ENCODE data around the gene GNAZ. TPM values are rescaled to one million over a fixed set of nuclear protein-coding genes. Genes with fewer than 3 reads are reported as not detected.
"Not testable (repeated sequence)": the region's sequence is repeated elsewhere in the genome, so short reads cannot be mapped to it uniquely, and the experiment has no call there.

The GNAZ gene
- 119 TPM for total RNA-seq

DNA sequence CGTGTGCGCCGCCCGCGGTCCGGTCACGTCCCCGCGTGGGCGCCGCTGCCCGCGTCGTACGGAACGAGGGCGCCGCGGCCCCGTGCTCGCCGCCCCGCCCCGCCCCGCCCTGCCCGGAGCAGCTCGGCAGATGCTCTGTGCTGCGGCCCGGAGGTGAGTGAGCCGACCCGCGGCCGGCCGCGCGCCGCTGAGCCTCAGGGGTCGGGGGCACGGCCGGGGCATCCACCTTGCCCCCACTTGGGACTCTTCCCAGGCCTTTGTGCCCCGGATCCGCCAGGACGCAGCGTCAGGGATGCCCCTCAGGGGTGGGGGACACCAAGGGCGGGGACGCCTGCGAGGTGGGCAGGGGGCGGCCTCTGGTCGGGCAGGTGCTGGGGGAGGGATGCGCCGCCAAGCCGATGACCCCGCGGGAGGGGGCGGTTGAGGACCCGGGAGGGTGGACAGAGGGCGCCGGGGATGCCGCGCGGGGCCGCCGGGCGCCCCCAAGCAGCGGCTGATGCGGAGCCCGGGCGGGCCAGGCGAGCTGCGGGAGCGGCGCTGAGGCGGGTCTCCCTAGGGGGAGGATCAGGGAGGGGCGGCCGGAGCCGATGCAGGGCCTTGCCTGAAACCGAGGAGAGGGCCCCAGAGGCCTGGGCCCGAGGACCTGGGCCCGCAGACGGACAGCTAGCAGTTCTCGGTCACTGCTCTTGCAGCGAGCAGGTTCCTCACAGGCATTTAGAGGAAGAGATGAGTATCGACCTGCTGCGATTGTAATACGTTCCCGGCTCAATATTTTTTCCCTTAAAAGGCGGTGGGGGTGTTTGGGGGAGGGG is at the start of gene GNAZ:
Gene GNAZ, plus strand, starts transcription at position 102 of the 812 bp plus-strand sequence. CDS start 25,177 bp downstream, outside the sequence.
- DNase-seq (ENCODE audit: low spot score): no peak

DNA sequence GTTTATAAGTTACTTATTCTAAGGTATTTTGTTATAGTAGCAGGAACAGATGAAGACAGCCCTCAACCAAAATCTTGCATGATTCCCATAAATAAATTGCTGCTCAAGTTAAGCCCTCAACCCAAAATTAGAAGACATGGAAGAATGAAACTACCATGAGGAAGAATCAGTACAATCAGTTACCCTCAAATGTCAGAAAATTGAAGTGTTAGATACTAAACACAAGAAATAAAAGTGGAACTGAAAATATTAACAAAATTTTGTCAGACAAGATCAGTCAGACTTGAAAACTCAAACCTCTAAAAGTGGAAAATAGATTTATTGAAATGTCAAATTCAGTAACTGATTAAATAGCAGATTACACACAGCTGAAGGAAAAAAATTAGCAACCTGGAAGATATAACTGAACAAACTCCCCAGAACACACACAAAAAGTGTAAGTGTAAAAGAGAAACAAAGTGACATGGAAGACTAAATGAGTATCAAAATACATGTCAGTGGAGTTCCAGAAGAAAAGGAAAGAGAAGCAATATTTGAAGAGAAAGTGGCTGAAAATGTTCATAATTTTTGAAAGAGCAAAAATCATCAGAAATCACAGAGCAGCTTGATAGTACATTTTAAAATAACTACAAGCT is 49.5 kb upstream of the GNAZ start:
- DNase-seq (ENCODE audit: low spot score): no peak

DNA sequence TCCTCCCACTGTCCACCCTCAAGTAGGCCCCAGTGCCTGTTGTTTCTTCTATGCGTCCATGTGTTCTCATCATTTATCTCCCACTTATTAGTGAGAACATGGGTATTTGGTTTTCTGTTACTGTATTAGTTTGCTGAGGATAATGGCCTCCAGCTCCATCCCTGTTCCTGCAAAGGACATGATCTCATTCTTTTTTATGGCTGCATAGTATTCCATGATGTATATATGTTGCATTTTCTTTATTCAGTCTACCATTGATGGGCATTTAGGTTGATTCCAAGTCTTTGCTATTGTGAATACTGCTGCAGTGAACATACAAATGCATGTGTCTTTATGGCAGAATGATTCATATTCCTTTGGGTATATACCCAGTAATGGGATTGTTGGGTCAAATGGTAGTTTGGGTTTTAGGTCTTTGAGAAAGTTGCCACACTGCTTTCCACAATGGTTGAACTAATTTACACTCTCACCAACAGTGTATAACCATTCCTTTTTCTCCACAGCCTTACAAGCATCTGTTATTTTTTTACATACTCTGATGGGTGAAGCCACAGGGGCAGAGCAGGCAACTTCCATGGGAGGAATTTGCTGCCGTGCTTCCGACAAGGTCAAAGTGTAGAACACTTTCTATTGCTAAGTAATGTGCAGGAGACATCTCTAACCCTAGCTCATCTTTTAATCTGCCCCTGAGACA is 48.5 kb upstream of the GNAZ start:
- DNase-seq (ENCODE audit: low spot score): not testable (repeated sequence)

DNA sequence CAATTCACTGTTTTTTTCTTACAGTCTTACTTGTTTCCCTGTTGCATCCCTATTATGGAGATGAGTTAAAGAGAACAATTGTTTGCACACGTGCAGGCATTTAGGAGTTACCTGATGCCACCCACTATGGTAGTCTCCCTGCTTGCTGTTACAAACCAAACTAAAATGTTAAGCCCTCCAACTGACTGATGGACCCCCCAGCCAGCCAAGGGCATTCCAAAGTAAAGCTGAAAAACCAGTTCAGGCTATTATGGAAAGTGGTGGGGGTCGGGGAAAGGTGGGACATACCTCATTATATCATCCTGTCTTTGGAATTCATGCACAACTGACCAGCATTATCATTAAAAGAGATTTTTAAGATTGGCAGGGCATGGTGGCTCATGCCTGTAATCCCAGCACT is 47.0 kb upstream of the GNAZ start:
- DNase-seq (ENCODE audit: low spot score): no peak

DNA sequence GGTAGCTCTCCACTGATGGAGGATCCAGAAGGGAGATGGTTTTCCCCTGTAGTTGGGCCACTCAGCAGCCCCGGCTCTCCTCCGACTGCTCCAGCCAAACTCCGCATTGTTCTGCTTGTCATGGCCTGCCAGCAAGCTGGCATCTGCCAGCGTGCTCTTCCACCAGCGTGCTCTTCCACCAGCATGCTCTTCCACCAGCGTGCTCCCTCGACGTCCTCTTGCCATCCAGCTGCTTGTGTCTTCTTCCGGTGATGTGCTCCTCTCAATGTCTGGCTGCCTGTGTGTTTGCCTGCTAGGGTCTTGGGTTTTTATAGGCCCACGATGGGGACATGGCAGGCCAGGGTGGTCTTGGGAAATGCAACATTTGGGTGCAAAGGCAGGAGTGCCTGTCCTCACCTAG is 43.5 kb upstream of the GNAZ start:
- DNase-seq (ENCODE audit: low spot score): no peak

DNA sequence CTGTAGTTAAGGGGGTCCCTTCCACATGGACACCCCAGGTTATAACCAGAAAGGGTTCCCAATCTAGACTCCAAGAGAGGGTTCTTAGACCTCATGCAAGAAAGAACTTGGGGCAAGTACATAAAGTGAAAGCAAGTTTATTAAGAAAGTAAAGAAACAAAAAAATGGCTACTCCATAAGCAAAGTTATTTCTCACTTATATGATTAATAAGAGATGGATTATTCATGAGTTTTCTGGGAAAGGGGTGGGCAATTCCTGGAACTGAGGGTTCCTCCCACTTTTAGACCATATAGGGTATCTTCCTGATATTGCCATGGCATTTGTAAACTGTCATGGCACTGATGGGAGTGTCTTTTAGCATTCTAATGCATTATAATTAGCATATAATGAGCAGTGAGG is 42.5 kb upstream of the GNAZ start:
- not testable (repeated sequence) for DNase-seq (ENCODE audit: low spot score)

DNA sequence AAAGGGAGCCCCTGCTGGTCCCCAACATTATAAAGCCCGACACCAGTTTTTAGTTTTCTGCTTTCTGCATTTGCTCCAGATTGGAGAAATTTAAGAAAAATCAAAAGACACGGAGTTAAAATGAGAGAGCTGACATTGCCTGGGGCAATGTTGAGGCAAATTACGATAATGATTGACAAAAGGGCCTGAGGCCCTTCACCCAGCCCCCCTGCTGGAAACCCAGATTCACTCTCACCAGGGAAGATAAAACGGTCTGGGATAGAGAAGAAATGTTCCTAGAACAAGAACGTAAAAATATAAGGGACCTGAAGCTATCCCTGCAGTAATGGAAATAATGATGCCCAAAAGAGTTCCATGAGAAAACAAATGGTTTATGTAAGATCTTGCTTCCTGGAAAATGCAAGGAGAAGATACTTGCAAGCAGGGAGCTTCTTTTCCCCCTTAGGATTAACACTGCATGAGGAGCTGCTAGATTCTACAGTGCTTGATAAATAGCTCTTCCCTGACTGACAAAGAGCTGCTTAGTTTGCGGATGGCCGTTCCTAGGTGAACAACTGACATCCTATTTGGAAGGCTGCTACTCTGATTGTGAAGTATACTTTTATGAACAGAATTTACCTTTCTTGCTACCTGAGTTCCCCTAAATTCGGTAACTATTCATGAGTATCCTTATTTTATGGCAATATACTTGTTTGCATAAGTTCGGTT is 40.6 kb upstream of the GNAZ start:
- no peak for DNase-seq (ENCODE audit: low spot score)

DNA sequence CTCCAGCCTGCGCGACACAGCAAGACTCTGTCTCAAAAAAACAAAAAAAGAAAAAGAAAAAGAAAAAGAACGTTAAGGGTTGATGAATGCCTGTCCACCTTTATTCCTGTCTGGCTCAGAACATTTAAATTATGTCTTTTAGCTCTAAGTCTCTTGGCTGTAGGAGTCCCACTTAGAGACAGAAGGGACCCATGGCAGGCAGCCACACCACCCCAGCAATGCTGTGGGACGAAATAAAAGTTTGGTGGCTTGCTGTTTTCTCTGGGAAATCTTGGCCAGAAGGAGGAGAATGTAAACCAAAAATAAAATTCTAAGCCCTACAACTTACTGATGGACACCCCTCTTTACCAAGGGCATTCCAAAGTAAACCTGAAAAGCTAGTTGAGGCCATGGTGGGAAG is 38.9 kb upstream of the GNAZ start:
- DNase-seq (ENCODE audit: low spot score): no peak

DNA sequence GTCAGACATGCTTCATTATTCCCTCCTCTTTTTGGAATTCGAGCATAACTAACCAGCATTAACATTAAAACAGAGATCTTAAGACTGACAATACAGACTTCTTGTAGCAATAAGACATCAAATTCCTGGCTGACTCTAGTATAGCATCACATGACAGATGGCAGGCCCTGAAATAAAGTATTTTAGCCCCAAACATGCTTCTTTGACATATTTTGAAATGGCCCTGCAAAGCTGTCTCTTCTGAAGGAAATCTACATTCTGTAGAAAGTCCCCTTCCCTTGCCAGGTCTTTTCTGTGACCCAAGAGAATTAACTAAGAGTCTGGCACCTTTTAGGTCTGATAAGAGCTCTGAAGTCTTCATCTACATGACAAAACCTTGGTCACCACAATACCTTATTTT is 38.5 kb upstream of the GNAZ start:
- no peak for DNase-seq (ENCODE audit: low spot score)

DNA sequence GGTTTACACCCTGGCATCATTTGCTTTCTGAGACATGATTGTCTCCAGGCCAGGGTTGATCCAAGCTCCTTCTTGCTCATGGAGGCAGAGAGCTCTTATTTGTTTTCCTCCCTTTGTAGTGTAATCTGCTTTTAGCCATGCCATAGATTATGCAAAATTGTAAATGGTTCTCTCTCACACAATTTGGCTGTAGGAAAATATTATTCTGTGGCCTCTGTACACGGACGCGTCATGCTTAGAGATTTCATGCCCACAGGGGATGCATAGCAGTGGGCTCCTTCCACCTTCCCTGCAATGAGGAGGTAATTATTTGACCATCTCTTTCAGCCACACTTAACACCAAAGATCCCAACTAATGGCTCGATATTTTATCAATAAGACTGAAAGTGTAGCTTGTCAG is 37.7 kb upstream of the GNAZ start:
- no peak for DNase-seq (ENCODE audit: low spot score)

DNA sequence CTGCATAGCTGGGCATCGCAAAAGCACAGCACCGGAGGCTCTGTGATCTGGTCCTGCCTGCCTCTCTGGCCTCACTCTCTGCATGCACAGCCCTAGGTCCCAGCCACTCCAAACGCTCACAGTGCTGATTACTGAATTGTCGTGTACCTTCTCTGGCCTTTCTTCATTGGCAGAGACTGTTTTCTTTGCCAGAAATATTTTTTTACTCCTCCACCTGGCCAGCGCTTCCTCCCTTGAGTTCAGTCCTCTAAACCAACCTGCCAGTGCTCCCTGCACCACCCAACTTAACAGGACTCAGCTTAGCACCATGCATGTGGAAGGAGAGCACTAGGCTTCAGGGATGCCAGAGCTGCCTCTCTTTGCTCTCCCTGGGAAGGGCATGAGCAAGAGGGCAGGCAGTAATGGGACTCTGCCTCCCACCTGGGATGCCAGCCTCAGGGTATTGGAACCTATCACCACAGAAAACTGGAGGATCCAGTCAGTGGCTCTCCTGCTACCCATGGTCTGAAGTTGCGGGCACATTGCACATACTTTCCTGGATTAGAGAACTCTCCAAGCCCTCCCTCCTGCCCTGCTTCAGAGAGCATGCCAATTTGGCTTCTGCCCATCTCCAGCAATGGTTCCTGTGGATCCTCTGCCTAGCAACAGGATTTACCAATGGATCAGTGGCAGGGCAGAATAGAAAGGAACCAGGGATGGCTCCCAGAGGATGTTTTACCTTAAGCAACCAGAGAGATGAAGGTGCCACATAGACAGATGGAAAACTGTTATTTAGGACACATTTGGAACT is 37.0 kb upstream of the GNAZ start:
- no peak for DNase-seq (ENCODE audit: low spot score)

DNA sequence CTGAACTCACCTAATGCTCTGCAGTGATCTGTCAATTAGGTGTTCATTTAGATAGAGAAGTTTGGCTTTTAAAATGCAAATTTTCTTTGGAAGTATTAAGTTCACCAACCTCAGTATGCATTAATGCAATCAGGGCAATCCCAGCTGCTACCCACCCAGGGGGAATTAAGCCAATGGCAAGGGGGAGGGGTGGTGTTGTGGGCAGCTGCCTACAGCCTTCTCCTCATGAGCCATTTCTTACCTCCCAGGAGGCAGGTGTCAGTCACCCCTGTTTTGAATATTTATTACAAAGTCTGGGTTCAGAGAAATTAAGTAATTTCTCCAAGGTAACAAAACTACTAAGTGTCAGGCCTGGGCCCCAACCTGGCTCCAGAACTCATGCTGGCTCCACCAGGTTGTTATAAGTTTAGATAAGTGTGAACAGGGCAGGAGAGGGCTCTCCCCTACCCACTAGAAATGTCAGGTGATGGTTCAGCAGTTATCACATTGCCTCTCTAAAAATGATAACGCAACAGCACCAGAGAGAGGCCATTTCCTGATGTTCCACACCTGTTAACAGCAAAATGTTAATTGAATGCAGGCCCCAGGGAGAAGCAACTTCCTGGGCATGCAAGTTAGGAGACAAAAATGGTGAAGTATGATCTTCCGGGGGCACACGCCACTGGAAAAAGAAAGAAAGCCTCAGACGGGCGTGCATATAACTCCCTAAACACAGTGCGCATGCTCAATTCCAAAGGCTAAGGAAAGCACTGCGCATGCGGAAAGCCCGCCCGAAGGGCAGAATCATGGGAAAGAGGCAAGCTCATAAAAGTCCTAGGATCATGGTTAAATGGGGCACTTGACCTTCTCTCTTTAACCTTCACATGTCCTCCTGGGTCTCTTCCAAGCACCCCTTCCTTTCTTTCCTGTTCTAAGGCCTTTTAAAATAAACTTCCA is 35.4 kb upstream of the GNAZ start:
- no peak for DNase-seq (ENCODE audit: low spot score)

DNA sequence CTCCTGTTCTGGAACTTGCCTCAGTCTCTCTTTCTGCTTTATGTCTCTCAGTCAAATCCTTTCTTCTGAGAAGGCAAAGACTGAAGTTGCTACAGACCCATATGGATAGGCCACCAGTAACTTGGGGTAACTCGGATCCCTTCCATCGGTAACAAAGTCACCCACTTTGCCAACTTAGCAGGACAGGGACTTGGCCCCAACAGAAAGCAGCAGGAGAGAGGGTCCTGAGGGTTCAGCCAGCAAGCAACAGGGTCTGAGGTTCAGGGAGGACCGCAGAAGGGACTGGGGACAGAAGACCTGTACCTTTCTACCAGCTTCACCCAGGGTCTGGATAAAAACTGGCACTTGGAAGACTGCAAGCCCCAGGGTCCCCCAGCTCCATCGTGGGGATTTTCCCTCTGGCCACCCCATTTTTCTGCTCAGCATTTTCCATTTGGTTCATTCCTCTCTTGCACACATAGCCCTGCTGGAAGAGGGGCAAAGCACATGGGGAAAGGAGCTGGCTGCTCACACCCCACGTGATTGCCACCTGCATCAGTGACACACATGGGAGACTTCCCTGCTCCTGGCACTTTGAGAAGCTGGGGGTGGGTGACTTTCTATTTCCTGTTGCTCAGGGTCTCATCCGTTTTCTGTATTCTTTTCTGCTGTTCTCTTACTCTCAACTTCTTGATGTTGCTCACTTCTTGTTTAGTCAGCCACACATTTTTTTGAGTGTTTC is 34.6 kb upstream of the GNAZ start:
- no peak for DNase-seq (ENCODE audit: low spot score)

DNA sequence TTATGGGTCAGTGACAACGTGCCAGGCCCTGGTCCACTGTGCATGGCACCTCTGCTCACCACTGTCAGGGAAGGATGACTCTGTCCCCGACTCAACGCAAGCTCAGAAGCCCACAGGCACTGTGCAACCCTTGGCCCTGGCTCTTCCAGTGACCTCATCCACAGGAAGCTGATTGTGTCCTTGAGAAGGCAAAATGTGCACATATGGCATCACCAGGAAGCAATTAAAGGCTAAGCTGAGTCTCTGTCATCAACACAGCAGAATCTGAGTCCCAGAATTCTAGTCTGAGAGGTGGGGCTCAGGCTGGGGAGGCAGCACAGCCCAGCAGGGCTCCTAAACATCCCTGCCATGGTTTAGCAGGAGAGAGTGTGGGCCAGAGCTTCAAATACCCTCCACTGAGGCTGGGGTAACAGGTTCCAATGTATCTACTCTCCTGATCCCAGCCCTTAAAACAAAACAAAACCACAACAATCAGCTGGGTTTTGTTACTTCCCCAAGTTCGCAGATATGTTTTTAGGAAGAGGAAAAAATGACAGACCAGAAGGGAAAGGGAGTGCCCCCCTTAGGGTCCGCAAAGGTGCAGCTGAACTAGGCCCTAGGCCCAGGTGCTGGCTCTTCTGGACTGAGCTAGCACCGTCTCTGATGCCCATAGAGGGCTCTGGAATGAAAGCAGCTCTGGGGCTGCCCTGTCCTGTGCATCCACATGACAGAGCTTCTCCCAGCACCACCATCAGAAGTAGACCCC is 33.5 kb upstream of the GNAZ start:
- no peak for DNase-seq (ENCODE audit: low spot score)

DNA sequence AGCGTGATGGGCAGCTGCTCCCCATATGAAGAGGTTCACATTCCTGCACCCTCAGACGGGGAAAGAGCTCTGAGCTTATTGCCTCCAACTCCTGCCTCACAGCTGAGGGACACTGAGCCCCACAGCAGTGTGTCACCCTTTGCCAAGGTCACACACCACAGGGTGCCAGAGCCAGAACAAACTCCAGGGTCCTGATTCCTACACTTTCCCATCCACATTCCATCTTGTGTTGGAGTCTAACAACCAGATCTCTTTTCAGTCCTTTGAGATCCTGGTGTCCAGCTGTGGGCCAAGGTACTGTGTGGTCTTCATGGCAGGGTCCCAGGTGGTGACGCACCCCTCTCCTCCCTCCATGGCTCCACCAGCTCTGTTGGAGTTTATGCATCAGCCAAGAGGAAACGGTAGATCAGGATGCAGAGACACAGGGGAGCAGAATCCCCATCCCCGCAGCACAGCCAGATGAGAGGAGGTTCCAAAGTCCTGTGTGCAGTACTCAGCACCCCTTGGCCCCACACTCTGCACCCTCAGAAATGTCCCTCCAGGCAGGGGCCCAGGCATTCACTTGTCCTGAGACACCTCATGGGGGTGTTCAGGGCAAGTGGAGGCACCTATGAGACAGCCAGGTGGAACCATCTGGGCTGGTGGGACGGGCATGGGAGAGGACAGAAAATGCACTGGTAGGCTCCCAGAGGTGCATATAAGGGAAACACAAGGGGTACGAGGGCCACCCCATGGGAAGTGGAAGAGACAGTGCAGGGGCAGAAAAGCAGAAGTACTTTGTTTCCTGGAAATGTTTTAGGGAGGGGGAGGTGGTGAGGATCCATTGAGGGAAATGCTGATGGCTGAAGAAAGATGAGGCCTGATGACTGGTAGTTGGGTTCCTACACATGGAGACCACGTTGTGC is 32.6 kb upstream of the GNAZ start:
- DNase-seq (ENCODE audit: low spot score): no peak

DNA sequence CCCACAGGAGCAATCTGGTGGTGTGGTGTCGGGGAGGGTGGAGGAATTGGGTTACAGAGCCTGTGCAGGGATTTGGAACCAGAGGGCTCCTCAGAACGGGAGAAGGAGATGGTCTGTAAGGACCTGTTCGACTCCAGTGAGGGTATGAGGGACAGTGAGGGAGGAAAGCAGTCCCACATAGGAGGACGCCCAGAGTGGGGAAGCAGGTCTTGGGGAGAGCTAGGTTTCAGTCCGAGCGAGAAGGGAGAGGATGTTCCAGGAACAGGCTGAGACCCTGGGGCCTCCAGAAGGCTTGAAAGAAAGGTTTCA is 32.0 kb upstream of the GNAZ start:
- no peak for DNase-seq (ENCODE audit: low spot score)

DNA sequence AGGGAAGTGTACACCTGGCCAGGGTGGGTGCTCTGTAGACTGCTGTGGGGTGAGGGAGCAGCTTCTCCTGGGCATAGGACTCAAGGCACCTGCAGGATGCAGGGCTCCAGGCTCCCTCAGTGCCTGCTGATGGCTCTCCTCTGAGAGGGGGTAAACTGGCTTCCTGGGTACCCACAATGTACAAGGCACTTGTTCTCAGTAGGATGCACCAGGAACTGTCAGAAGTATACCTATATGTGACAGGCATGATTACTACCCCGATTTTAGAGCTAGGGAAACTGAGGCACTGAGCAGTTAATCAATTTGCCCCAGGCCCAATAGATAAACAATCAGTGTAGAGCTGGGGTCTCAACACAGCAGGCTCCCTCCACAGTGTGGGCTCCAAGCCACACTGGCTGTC is 31.4 kb upstream of the GNAZ start:
- no peak for DNase-seq (ENCODE audit: low spot score)

DNA sequence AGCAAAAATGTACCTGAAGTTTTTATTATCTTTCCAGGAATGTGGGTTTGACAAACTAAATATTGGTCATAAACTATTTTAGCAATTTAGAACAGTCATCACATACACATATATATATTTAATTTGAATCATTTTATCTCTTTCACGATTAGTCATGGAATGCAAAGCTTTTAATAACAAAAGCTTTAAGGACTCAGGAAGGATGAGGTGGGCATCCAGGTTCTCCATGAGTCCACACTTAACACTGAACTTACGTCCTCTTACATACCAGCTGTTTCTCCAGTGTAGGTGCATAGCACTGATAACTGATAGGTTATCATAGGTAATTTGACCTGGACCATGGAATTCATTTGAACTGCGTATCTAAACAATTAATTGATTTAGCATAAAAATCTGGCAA is 28.1 kb upstream of the GNAZ start:
- no peak for DNase-seq (ENCODE audit: low spot score)

Measured in mucosa of gallbladder (tissue), 1 donor.